ENCODE data around the gene RRBP1. TPM values are rescaled to one million over a fixed set of nuclear protein-coding genes. Genes with fewer than 3 reads are reported as not detected.

The RRBP1 gene
- total RNA-seq, 2 donors from 2014 or later: 52.0 to 57.7 TPM

- H3K27ac ChIP-seq: no peak overlapping the region
- H3K9me3 ChIP-seq: peaks cover 0 to 6% of the 10 kb centered on the region in 2 donors
- H3K4me3 ChIP-seq: no peak overlapping the region
- TF ChIP-seq CTCF (IDR thresholded peaks at IDR 0.05): no peak
- no peaks in the 10 kb centered on the region for H3K27me3 ChIP-seq
- no peak for DNase-seq (ENCODE audit: low spot score)
- H3K4me1 ChIP-seq: peaks cover 0 to 26% of the 10 kb centered on the region in 2 donors
- H3K36me3 ChIP-seq: peaks cover 25% of the 10 kb centered on the region
Observed at GRCh38 chr20:17655865-17656479, 26.1 kb downstream of the RRBP1 start.

DNA sequence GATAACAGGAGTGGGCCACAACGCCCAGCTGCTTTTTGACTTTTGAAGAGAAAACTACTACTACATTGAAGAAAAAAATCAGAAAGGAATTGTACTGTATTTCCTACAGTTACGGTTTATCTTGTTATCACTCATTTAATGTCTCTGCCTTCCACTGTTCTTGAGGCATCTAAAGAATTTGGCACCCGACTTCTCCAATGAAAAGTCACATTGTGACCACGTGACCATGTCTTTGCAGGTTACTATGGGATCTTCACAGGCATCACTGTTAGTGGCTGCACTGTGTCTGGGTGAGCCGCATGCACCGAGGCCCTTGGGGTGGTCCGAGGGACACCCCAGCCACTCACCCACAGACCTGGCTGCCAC, 26.8 kb downstream of the RRBP1 start:
- H3K9me3 ChIP-seq: peaks cover 0 to 6% of the 10 kb centered on the region in 2 donors
- H3K36me3 ChIP-seq: peaks cover 25% of the 10 kb centered on the region
- H3K4me1 ChIP-seq: peaks cover 0 to 26% of the 10 kb centered on the region in 2 donors
- no peak for DNase-seq (ENCODE audit: low spot score)
- no peak overlapping the region for H3K27ac ChIP-seq
- H3K27me3 ChIP-seq: no peaks in the 10 kb centered on the region
- no peak overlapping the region for H3K4me3 ChIP-seq
- no peak for TF ChIP-seq CTCF (IDR thresholded peaks at IDR 0.05)

- no peaks in the 10 kb centered on the region for H3K27me3 ChIP-seq
- no peak for DNase-seq (ENCODE audit: low spot score)
- peak in 1 of 2 donors; percentile 56 for TF ChIP-seq CTCF (IDR thresholded peaks at IDR 0.05)
- peaks cover 0 to 26% of the 10 kb centered on the region in 2 donors for H3K4me1 ChIP-seq
- peaks cover 21% of the 10 kb centered on the region for H3K36me3 ChIP-seq
- peaks cover 0 to 6% of the 10 kb centered on the region in 2 donors for H3K9me3 ChIP-seq
- H3K27ac ChIP-seq: no peak overlapping the region
- no peak overlapping the region for H3K4me3 ChIP-seq
Observed at GRCh38 chr20:17654649-17655285, 27.3 kb downstream of the RRBP1 start.

DNA sequence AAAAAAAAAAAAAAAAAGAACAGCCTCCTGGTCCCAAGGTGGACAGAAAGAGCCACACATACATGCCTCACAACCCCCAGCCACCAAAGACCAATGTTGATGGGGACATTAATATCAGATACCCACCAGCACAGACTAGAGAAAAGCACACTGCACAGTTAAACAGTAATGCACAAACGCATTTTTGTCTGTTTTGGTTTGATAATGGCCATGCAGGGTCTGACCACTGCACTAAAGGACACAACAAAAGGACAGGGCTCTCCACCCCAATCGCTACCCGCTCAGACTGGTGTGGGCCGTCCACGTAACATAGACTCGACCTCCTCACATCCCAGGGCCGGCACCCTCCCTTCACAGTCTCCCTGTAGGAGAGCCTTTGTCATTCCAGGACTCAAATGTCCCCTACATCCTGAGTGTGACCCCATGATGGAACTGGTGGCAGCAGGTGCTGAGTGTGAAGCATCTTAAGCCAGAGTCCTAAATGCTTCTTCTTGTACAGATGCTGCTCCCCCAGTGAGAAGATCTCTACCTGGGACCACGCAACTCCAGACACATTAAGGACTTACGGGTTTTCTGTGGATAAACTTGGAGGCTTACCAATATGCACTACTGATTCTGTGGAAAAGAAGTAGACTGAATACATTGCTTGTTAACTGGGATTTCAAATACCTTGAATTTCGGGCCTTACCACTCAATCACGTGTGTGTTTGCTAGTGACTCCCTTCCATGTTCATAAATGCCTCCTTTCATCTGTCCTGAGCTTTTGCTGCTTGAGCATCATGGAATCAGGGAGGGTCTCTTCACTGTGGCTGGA, 28.0 kb downstream of the RRBP1 start:
- no peak for TF ChIP-seq CTCF (IDR thresholded peaks at IDR 0.05)
- no peaks in the 10 kb centered on the region for H3K27me3 ChIP-seq
- peaks cover 0 to 6% of the 10 kb centered on the region in 2 donors for H3K9me3 ChIP-seq
- H3K4me1 ChIP-seq: peaks cover 0 to 31% of the 10 kb centered on the region in 2 donors
- H3K4me3 ChIP-seq: no peak overlapping the region
- no peak overlapping the region for H3K27ac ChIP-seq
- H3K36me3 ChIP-seq: peaks cover 17% of the 10 kb centered on the region
- DNase-seq (ENCODE audit: low spot score): no peak

GRCh38 chr20:17652411-17652810, 29.6 kb downstream of the RRBP1 start:
- Histone ChIP-seq H3K36me3 (peaks cover 4% of the 10 kb centered on the region), H3K27me3 (no peaks in the 10 kb centered on the region), H3K4me3 (no peak overlapping the region), H3K27ac (no peak overlapping the region), H3K4me1 (peaks cover 0 to 47% of the 10 kb centered on the region in 2 donors), H3K9me3 (no peaks in the 10 kb centered on the region)
- TF ChIP-seq CTCF (IDR thresholded peaks at IDR 0.05): no peak
- DNase-seq (ENCODE audit: low spot score): no peak

Data from right atrium auricular region (tissue), 2 donors.